Loucy (cell line): ENCODE measurements around the gene MEGF6.

Source experiments
- CTCF ChIP-seq: fragments of 200-600 bp; sonication (generic); conservative IDR thresholded peaks from 2 replicates; pipeline ENCODE4 v1.5.1; 2014; ENCODE audit warnings: mild to moderate bottlenecking, antibody characterized with exemption, low read length
- EZH2phosphoT487 ChIP-seq: fragments of 200-600 bp; IDR thresholded peaks from 2 replicates; pipeline ENCODE4 v1.6.1; 2018; ENCODE audit warnings: antibody characterized with exemption, mild to moderate bottlenecking, moderate library complexity, borderline replicate concordance

DNA sequence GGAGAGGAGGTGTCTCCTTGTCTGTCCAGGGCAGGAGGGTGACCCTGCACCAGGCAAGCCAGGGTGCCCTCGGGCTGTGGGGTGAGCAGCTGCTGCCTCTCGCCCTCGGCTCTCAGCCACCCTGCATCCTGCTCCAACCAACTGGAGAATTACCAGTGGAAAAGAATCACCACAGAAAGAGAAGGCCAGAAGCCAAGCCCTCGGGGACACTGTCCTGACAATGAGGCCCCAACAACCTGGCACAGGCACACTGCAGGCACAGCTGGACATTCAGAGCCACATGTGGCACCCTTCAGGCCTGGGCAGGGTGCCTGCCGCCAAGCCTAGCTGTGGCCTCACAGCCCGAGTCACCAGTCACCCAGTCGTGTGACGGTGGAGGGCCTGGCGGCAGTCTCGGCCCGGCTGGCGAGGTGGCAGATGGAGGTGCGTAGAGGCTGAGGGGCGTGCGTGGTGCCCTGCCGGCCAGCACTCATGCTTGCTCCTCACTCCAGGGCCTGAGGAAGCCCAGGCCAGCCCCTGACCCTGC, 12.0 kb downstream of the MEGF6 start:
- TF ChIP-seq CTCF = no peak
- TF ChIP-seq EZH2phosphoT487 = no peak
